GM20431 (cell line): ENCODE data around the gene OR4E1.
"Not testable (repeated sequence)": the region's sequence is repeated elsewhere in the genome, so short reads cannot be mapped to it uniquely, and the experiment has no call there.

Experiments
- in situ Hi-C: fragments of 300-500 bp; cut with MseI, MboI; formaldehyde crosslinking; loops from one replicate; pipeline ENCODE4 v1.15.0; 2020; ENCODE audit warnings: low sequenced_read_pairs; ENCODE audit not compliant: unreplicated experiment

The OR4E1 gene

GRCh38 chr14:21654215-21654614 lies 19.4 kb downstream of the OR4E1 start:
- in situ Hi-C loops, result no loop called here

GRCh38 chr14:21653331-21653885 lies 20.2 kb downstream of the OR4E1 start, which contains the start of gene OR4E2:
Gene OR4E2, plus strand, starts transcription at chr14:21653835. Its CDS starts 11,248 bp downstream, at chr14:21665083.
- in situ Hi-C loops, result no loop called here

- in situ Hi-C loops, result no loop called here
Observed at GRCh38 chr14:21652209-21652808, 21.3 kb downstream of the OR4E1 start.

- in situ Hi-C loops, result no loop called here
Observed at GRCh38 chr14:21647380-21647779, 26.2 kb downstream of the OR4E1 start.

GRCh38 chr14:21643407-21643806 lies 30.2 kb downstream of the OR4E1 start:
- in situ Hi-C loops, result no loop called here

- in situ Hi-C loops, result no loop called here
Observed at GRCh38 chr14:21642683-21643082, 30.9 kb downstream of the OR4E1 start.

- in situ Hi-C loops, result no loop called here
Observed at GRCh38 chr14:21634840-21635239, 38.8 kb downstream of the OR4E1 start, which contains the start of gene OR10G2. Gene OR10G2, minus strand, starts transcription at chr14:21634940. Its CDS starts 98 bp downstream, at chr14:21634842.

- in situ Hi-C loops, result no loop called here
Observed at GRCh38 chr14:21631084-21631483, 42.5 kb downstream of the OR4E1 start.

GRCh38 chr14:21630503-21630902 lies 43.1 kb downstream of the OR4E1 start:
- in situ Hi-C loops, result not testable (repeated sequence)

GRCh38 chr14:21626491-21627230 lies 47.0 kb downstream of the OR4E1 start:
- in situ Hi-C loops, result no loop called here
